K562 (cell line): Measurements from ENCODE around the gene IL4I1. TPM values are rescaled to one million over a fixed set of nuclear protein-coding genes. Genes with fewer than 3 reads are reported as not detected.

Experiments
- CUX1 ChIP-seq: fragments of 200-800 bp; sonication (Bioruptor generic); IDR thresholded peaks from 2 replicates; pipeline ENCODE4 v1.6.1; 2016; ENCODE audit warnings: missing genetic modification characterization, missing compliant biosample characterization
- DEAF1 ChIP-seq: fragments of 450-650 bp; formaldehyde crosslinking; IDR thresholded peaks from 2 replicates; pipeline ENCODE4 v1.4.0; 2020; ENCODE audit warnings: mild to moderate bottlenecking, moderate library complexity
- E2F3 ChIP-seq: fragments of 250-450 bp; sonication (Bioruptor Pico); IDR thresholded peaks from 2 replicates; pipeline ENCODE4 v1.4.0; 2020; ENCODE audit warnings: mild to moderate bottlenecking
- ETV6 ChIP-seq, 3 experiments: fragments of 150-350 bp in 1 of 3; sonication (generic) in 1 of 3; formaldehyde crosslinking in 1 of 3; IDR thresholded peaks; 2 replicates each; pipeline versions ENCODE4 v1.6.1 to v1.8.0; 2014 to 2022; ENCODE audit warnings: borderline replicate concordance in 2 of 3, low read depth in 2 of 3, antibody characterized with exemption in 1 of 3, low read length in 1 of 3, mild to moderate bottlenecking in 1 of 3, missing genetic modification reagents in 1 of 3
- HNRNPH1 ChIP-seq: fragments of 200-400 bp; formaldehyde crosslinking; optimal IDR thresholded peaks from 2 replicates; pipeline ENCODE3; 2017; ENCODE audit warnings: low read depth, mild to moderate bottlenecking, low read length, moderate library complexity
- IRF2 ChIP-seq: sonication (generic); formaldehyde crosslinking; IDR thresholded peaks from 2 replicates; pipeline ENCODE4 v1.8.1; 2022; ENCODE audit warnings: mild to moderate bottlenecking, missing genetic modification reagents
- NCOA1 ChIP-seq: fragments of 450-650 bp; IDR thresholded peaks from 2 replicates; pipeline ENCODE4 v1.6.1; 2016; ENCODE audit warnings: low read depth
- NR3C1 ChIP-seq: sonication (generic); formaldehyde crosslinking; IDR thresholded peaks from 2 replicates; pipeline ENCODE4 v1.8.1; 2022; ENCODE audit warnings: missing genetic modification reagents
- PATZ1 ChIP-seq: fragments of 250-450 bp; sonication (Bioruptor Pico); IDR thresholded peaks from 2 replicates; pipeline ENCODE4 v1.5.0; 2020; ENCODE audit warnings: mild to moderate bottlenecking, borderline replicate concordance
- RBM15 ChIP-seq: fragments of 200-400 bp; formaldehyde crosslinking; IDR thresholded peaks from 2 replicates; pipeline ENCODE4 v1.6.1; 2018; ENCODE audit warnings: mild to moderate bottlenecking, low read length, moderate library complexity; ENCODE audit not compliant: insufficient read depth
- RBM34 ChIP-seq: fragments of 200-400 bp; formaldehyde crosslinking; IDR thresholded peaks from 2 replicates; pipeline ENCODE4 v1.6.1; 2018; ENCODE audit warnings: low read length, borderline replicate concordance; ENCODE audit not compliant: insufficient read depth
- SIN3A ChIP-seq, 2 experiments: fragments of 150-350 bp in 1 of 2; IDR thresholded peaks; 2 replicates each; pipeline ENCODE4 v1.6.1; 2011 to 2016; ENCODE audit warnings: borderline replicate concordance in 2 of 2, low read depth in 2 of 2, low read length in 2 of 2, mild to moderate bottlenecking in 2 of 2, moderate library complexity in 2 of 2; ENCODE audit not compliant: control insufficient read depth in 1 of 2
- SRSF1 ChIP-seq: fragments of 200-400 bp; formaldehyde crosslinking; IDR thresholded peaks from 2 replicates; pipeline ENCODE4 v1.6.1; 2017; ENCODE audit warnings: mild to moderate bottlenecking, low read depth, low read length, moderate library complexity
- TBP ChIP-seq: optimal IDR thresholded peaks from 2 replicates; pipeline ENCODE3; 2011; ENCODE audit warnings: low read depth, low read length, improper control_type of control experiment
- ZNF175 ChIP-seq: fragments of 200-800 bp; sonication (Bioruptor generic); IDR thresholded peaks from 2 replicates; pipeline ENCODE4 v1.6.1; 2016; ENCODE audit warnings: low read depth, mild to moderate bottlenecking, missing genetic modification characterization, missing compliant biosample characterization
- ZNF561 ChIP-seq: fragments of 450-650 bp; formaldehyde crosslinking; conservative IDR thresholded peaks from 2 replicates; pipeline ENCODE4 v1.4.0; 2020; ENCODE audit warnings: mild to moderate bottlenecking, moderate library complexity
- ZNF77 ChIP-seq: fragments of 250-450 bp; sonication (Bioruptor Pico); IDR thresholded peaks from 2 replicates; pipeline ENCODE4 v1.5.0; 2020
- polyA plus RNA-seq, 8 experiments: library from polyadenylated mRNA; depleted of rRNA in 4 of 8; stranded (reverse) in 5 of 8; unstranded in 3 of 8; fragments of >200 nt; fragmentation: Nextera tagmentation in 2 of 8; fragmentation: Illumina TruSeq in 1 of 8; extraction: Ambion mirVana in 2 of 8; extraction: Trizol in 1 of 8; gene quantifications; 2 replicates each; pipeline versions ENCODE4 v1.2.1 to v1.2.3, GENCODE V29; 2011 to 2014; ENCODE audit warnings: inconsistent platforms in 1 of 8, missing spikeins in 1 of 8
- total RNA-seq, 7 experiments: library from RNA; depleted of rRNA in 6 of 7; stranded (reverse); fragments of >200 nt in 6 of 7; fragmentation: Illumina TruSeq in 2 of 7; extraction: Trizol in 2 of 7; gene quantifications; 2 replicates each; pipeline versions ENCODE4 v1.2.1 to v1.2.3, GENCODE V29; 2011 to 2021; ENCODE audit warnings: low replicate concordance in 1 of 7

The IL4I1 gene
- total and polyA plus RNA-seq, 9 of the 15 experiments (the other 6 are each of a cell fraction or from before 2014, with no cell fraction given) = 0.06 to 0.95 (median 0.43) TPM; not detected in 2

GRCh38 chr19:49869484-49870308 lies 27.0 kb downstream of the IL4I1 start (continued):
- TF ChIP-seq DEAF1 (CRISPR knock-in tag) = no peak
- TF ChIP-seq ZNF77 (CRISPR knock-in tag) = no peak
- TF ChIP-seq ZNF561 = no peak
- no peak for TF ChIP-seq HNRNPH1
- no peak for TF ChIP-seq SRSF1
- TF ChIP-seq NCOA1 = no peak
- TF ChIP-seq ETV6 (IDR thresholded peaks at IDR 0.05; ENCODE audit: borderline replicate concordance in 1 of 2, low read depth in 2 of 2, low read length in 1 of 2) = no peak
- TF ChIP-seq ETV6 (CRISPR knock-in tag; IDR thresholded peaks at IDR 0.05; ENCODE audit: borderline replicate concordance) = no peak
- no peak for TF ChIP-seq ZNF175
- TF ChIP-seq PATZ1 (CRISPR knock-in tag) = no peak
- peak; percentile 59 for TF ChIP-seq TBP
- TF ChIP-seq SIN3A (IDR thresholded peaks at IDR 0.05; ENCODE audit: borderline replicate concordance in 2 of 2, control insufficient read depth in 1 of 2, low read depth in 2 of 2, low read length in 2 of 2) = peak in 1 of 2 experiments; percentile 74; a peak in 1 of 4 replicates
- TF ChIP-seq RBM15 = no peak
- no peak for TF ChIP-seq NR3C1 (CRISPR knock-in tag)
- no peak for TF ChIP-seq RBM34
- TF ChIP-seq IRF2 (CRISPR knock-in tag) = no peak
- TF ChIP-seq E2F3 = peak; percentile 54; the same call in 1 of the 2 replicates
- TF ChIP-seq CUX1 (CRISPR knock-in tag) = no peak
